SK-N-SH (cell line): ENCODE results near the gene MEPCE. TPM values are rescaled to one million over a fixed set of nuclear protein-coding genes. Genes with fewer than 3 reads are reported as not detected.
A peak's percentile ranks its signal among the peaks of the same experiment; 100 is the strongest.

Experiments
- CTCF ChIA-PET: fragments of 300-600, 350-600 bp; formaldehyde crosslinking; extraction: SDS; loops from one replicate; lab custom pipeline; 2021; lab: Yijun Ruan, JAX
- POLR2A ChIA-PET: fragments of 350-600 bp; sonication (Branson Sonifier 250); formaldehyde crosslinking; extraction: SDS; loops from one replicate; lab custom pipeline; 2020; ENCODE audit warnings: antibody characterized with exemption, inconsistent platforms; lab: Yijun Ruan, JAX
- DNase-seq: peaks from one replicate; pipeline ENCODE4 v3.0.0; 2012
- H2AFZ ChIP-seq: fragments of 200-600 bp; sonication (generic); 2 replicates; pipeline ENCODE4 v1.8.1; 2016; ENCODE audit warnings: antibody characterized with exemption, mild to moderate bottlenecking, low read depth
- H3F3A ChIP-seq: fragments of 200-600 bp; sonication (generic); replicated peaks from 2 replicates; pipeline ENCODE3; 2016; ENCODE audit warnings: antibody characterized with exemption, mild to moderate bottlenecking; ENCODE audit not compliant: insufficient read depth
- H3K27ac ChIP-seq, 2 experiments: fragments of 200-500 bp in 1 of 2; fragments of 200-600 bp in 1 of 2; sonication (Bioruptor generic) in 1 of 2; sonication (generic), shearing (Covaris generic) in 1 of 2; 2 replicates each; pipeline versions ENCODE4 v1.5.1 to v1.6.1; 2014 to 2016; ENCODE audit warnings: low read depth in 2 of 2, inconsistent platforms in 1 of 2, low read length in 1 of 2, mild to moderate bottlenecking in 1 of 2, mixed read lengths in 1 of 2
- H3K27me3 ChIP-seq: fragments of 200-600 bp; sonication (generic), shearing (Covaris generic); 2 replicates; pipeline ENCODE4 v1.6.1; 2016; ENCODE audit warnings: mixed run types; ENCODE audit not compliant: insufficient read depth
- H3K36me3 ChIP-seq, 2 experiments: fragments of 200-500 bp in 1 of 2; fragments of 200-600 bp in 1 of 2; sonication (Bioruptor generic) in 1 of 2; sonication (generic) in 1 of 2; replicated peaks in 1 of 2; 2 replicates each; pipeline versions ENCODE3 to v1.5.1; 2014 to 2016; ENCODE audit warnings: low read length in 1 of 2, mild to moderate bottlenecking in 1 of 2; ENCODE audit not compliant: insufficient read depth in 2 of 2, control insufficient read depth in 1 of 2
- H3K4me1 ChIP-seq, 2 experiments: fragments of 200-500 bp in 1 of 2; fragments of 200-600 bp in 1 of 2; sonication (Bioruptor generic) in 1 of 2; sonication (generic), shearing (Covaris generic) in 1 of 2; 2 replicates each; pipeline versions ENCODE4 v1.5.1 to v1.6.1; 2014 to 2016; ENCODE audit warnings: low read depth in 1 of 2, low read length in 1 of 2, mixed run types in 1 of 2; ENCODE audit not compliant: insufficient read depth in 2 of 2, control insufficient read depth in 1 of 2
- H3K4me2 ChIP-seq: fragments of 200-600 bp; sonication (generic), shearing (Covaris generic); 2 replicates; pipeline ENCODE4 v1.6.1; 2017; ENCODE audit warnings: mixed run types
- H3K4me3 ChIP-seq, 2 experiments: fragments of 200-500 bp in 1 of 2; fragments of 200-600 bp in 1 of 2; sonication (Bioruptor generic) in 1 of 2; sonication (generic), shearing (Covaris generic) in 1 of 2; 2 replicates each; pipeline versions ENCODE4 v1.5.1 to v1.8.1; 2014 to 2016; ENCODE audit warnings: low read depth in 2 of 2, inconsistent platforms in 1 of 2, low read length in 1 of 2, mild to moderate bottlenecking in 1 of 2, mixed read lengths in 1 of 2, moderate library complexity in 1 of 2
- H3K79me2 ChIP-seq: fragments of 200-600 bp; sonication (generic); 2 replicates; pipeline ENCODE4 v1.8.1; 2017; ENCODE audit warnings: mild to moderate bottlenecking; ENCODE audit not compliant: insufficient read depth
- H3K9ac ChIP-seq: fragments of 200-600 bp; sonication (generic); 2 replicates; pipeline ENCODE4 v1.6.1; 2017; ENCODE audit warnings: mixed run types
- H3K9me2 ChIP-seq: fragments of 200-600 bp; sonication (generic); 2 replicates; pipeline ENCODE4 v1.6.1; 2017; ENCODE audit warnings: mixed run types
- H3K9me3 ChIP-seq: fragments of 200-600 bp; sonication (generic); 2 replicates; pipeline ENCODE4 v1.6.1; 2017; ENCODE audit warnings: mixed run types, mild to moderate bottlenecking, moderate library complexity
- H4K20me1 ChIP-seq: fragments of 200-600 bp; sonication (generic); 2 replicates; pipeline ENCODE4 v1.6.1; 2017; ENCODE audit warnings: mild to moderate bottlenecking, mixed run types; ENCODE audit not compliant: insufficient read depth
- CHD2 ChIP-seq: fragments of 150-350 bp; IDR thresholded peaks from 2 replicates; pipeline ENCODE4 v1.6.1; 2018; ENCODE audit warnings: low read length; ENCODE audit not compliant: partially characterized antibody
- CTCF ChIP-seq: fragments of 200-600 bp; sonication (generic); IDR thresholded peaks from 2 replicates; pipeline ENCODE4 v1.6.1; 2017; ENCODE audit warnings: antibody characterized with exemption, mild to moderate bottlenecking, moderate library complexity
- ELF1 ChIP-seq: IDR thresholded peaks from 2 replicates; pipeline ENCODE4 v1.4.0; 2012
- EP300 ChIP-seq, 2 experiments: IDR thresholded peaks; 2 replicates each; pipeline versions ENCODE4 v1.4.0 to v1.6.1; 2012; ENCODE audit warnings: borderline replicate concordance in 1 of 2, low read depth in 1 of 2, low read length in 1 of 2
- EZH2phosphoT487 ChIP-seq: fragments of 200-600 bp; sonication (generic); IDR thresholded peaks from 2 replicates; pipeline ENCODE4 v1.6.1; 2017; ENCODE audit warnings: low read depth, mixed run types, mild to moderate bottlenecking, antibody characterized with exemption, moderate library complexity, borderline replicate concordance
- FOSL2 ChIP-seq: IDR thresholded peaks from 2 replicates; pipeline ENCODE4 v1.4.0; 2012; ENCODE audit warnings: low read depth, mild to moderate bottlenecking, moderate library complexity, borderline replicate concordance
- FOXJ3 ChIP-seq: sonication (generic); formaldehyde crosslinking; IDR thresholded peaks from 2 replicates; pipeline ENCODE4 v1.5.1; 2020; ENCODE audit warnings: mild to moderate bottlenecking, missing genetic modification reagents
- FOXM1 ChIP-seq: IDR thresholded peaks from 2 replicates; pipeline ENCODE4 v1.4.0; 2012; ENCODE audit warnings: low read depth, mild to moderate bottlenecking
- GABPA ChIP-seq: IDR thresholded peaks from 2 replicates; pipeline ENCODE4 v1.4.0; 2012; ENCODE audit warnings: low read depth, mild to moderate bottlenecking
- IRF3 ChIP-seq: fragments of 150-350 bp; IDR thresholded peaks from 2 replicates; pipeline ENCODE4 v1.6.1; 2016; ENCODE audit warnings: mild to moderate bottlenecking, low read depth, low read length
- JUND ChIP-seq: IDR thresholded peaks from 2 replicates; pipeline ENCODE4 v1.4.0; 2012
- MEF2A ChIP-seq: IDR thresholded peaks from 2 replicates; pipeline ENCODE4 v1.4.0; 2012; ENCODE audit warnings: low read depth, borderline replicate concordance
- MXI1 ChIP-seq: IDR thresholded peaks from 2 replicates; pipeline ENCODE4 v1.6.1; 2012; ENCODE audit warnings: mild to moderate bottlenecking, low read depth, low read length, improper control_type of control experiment
- NFIC ChIP-seq: IDR thresholded peaks from 2 replicates; pipeline ENCODE4 v1.4.0; 2012; ENCODE audit warnings: borderline replicate concordance
- NRF1 ChIP-seq: IDR thresholded peaks from 2 replicates; pipeline ENCODE4 v1.6.1; 2012; ENCODE audit warnings: low read depth, mild to moderate bottlenecking, low read length
- PBX3 ChIP-seq: IDR thresholded peaks from 2 replicates; pipeline ENCODE4; 2012
- POLR2AphosphoS5 ChIP-seq: IDR thresholded peaks from 2 replicates; pipeline ENCODE4 v1.6.1; 2012; ENCODE audit warnings: low read depth, low read length
- RAD21 ChIP-seq: IDR thresholded peaks from 2 replicates; pipeline ENCODE4 v1.6.1; 2012; ENCODE audit warnings: mild to moderate bottlenecking, low read length
- RFX5 ChIP-seq: IDR thresholded peaks from 2 replicates; pipeline ENCODE4 v1.6.1; 2012; ENCODE audit warnings: mild to moderate bottlenecking, improper control_type of control experiment, low read length
- RXRA ChIP-seq: IDR thresholded peaks from 2 replicates; pipeline ENCODE4 v1.4.0; 2012; ENCODE audit warnings: low read depth, mild to moderate bottlenecking, borderline replicate concordance
- SIN3A ChIP-seq: IDR thresholded peaks from 2 replicates; pipeline ENCODE4 v1.6.1; 2012; ENCODE audit warnings: low read depth, mild to moderate bottlenecking, low read length, moderate library complexity, borderline replicate concordance
- SMC3 ChIP-seq: IDR thresholded peaks from 2 replicates; pipeline ENCODE4 v1.6.1; 2012; ENCODE audit warnings: low read depth, low read length, improper control_type of control experiment
- TCF12 ChIP-seq: IDR thresholded peaks from 2 replicates; pipeline ENCODE4 v1.4.0; 2012
- TEAD4 ChIP-seq: IDR thresholded peaks from 2 replicates; pipeline ENCODE4 v1.4.0; 2012; ENCODE audit warnings: mild to moderate bottlenecking, borderline replicate concordance; ENCODE audit not compliant: insufficient read depth
- USF2 ChIP-seq: fragments of 150-350 bp; IDR thresholded peaks from 2 replicates; pipeline ENCODE4 v1.6.1; 2017; ENCODE audit warnings: antibody characterized with exemption, low read length, low read depth, borderline replicate concordance
- ZBTB33 ChIP-seq: IDR thresholded peaks from 2 replicates; pipeline ENCODE4 v1.4.0; 2012; ENCODE audit warnings: low read depth, borderline replicate concordance
- WGBS: methylation state at CpG from one replicate; pipeline ENCODE4 v1.1.6; 2017; ENCODE audit warnings: low lambda C conversion rate; 5-methylcytosine and 5-hydroxymethylcytosine counted together
- polyA plus RNA-seq, 3 experiments: library from polyadenylated mRNA; depleted of rRNA; stranded (reverse); fragments of >200 nt; gene quantifications; 2 replicates each; pipeline ENCODE4 v1.2.3, GENCODE V29; 2012

MEPCE gene
- polyA plus RNA-seq, 1 of the 3 experiments (the other 2 are of a cell fraction), result 20.2 TPM

- Histone ChIP-seq H3K9me2 (no peaks in the 10 kb centered on the region), H4K20me1 (peaks cover 13% of the 10 kb centered on the region), H3K27ac (peak within 1 kb of the TSS; percentile 99 to 100), H3K9me3 (no peaks in the 10 kb centered on the region), H3F3A (peaks cover 13% of the 10 kb centered on the region), H2AFZ (peak within 1 kb of the TSS; percentile 84), H3K4me2 (peak within 1 kb of the TSS; percentile 97), H3K36me3 (peaks cover 21 to 25% of the 10 kb centered on the region in 2 experiments), H3K9ac (peak within 1 kb of the TSS; percentile 99), H3K27me3 (no peaks in the 10 kb centered on the region), H3K4me1 (peaks cover 17 to 33% of the 10 kb centered on the region in 2 experiments; a peak in 3 of 4 replicates), H3K79me2 (peaks cover 38% of the 10 kb centered on the region), H3K4me3 (peak within 1 kb of the TSS; percentile 78 to 95)
- CTCF ChIA-PET, result interaction anchor here (0.7 to 3.2 kb wide), 12 partner anchors 21 to 404 kb away, joined by 3 to 23 read pairs (median 4); partner anchors contain the start of gene NYAP1
- peak; percentile 94 for DNase-seq
- POLR2A ChIA-PET, result interaction anchor here (0.6 to 3.3 kb wide), 25 partner anchors 8 to 1020 kb away, joined by 3 to 12 read pairs (median 4); partner anchors contain the start of genes AP4M1, BUD31, FBXO24 and GPC2
- 1% methylated on average over 62 of the region's 66 CpGs for WGBS
- TF ChIP-seq RAD21, result no peak
- peak; percentile 95 for TF ChIP-seq SIN3A
- TF ChIP-seq RFX5, result peak; percentile 8; the same call in 1 of the 2 replicates
- no peak for TF ChIP-seq FOXM1
- TF ChIP-seq FOSL2, result peak; percentile 1; the same call in 1 of the 2 replicates
- TF ChIP-seq EZH2phosphoT487, result no peak
- TF ChIP-seq NRF1, result peak; percentile 98
- TF ChIP-seq ZBTB33, result no peak; the same call in 1 of the 2 replicates
- peak; percentile 4; the same call in 1 of the 2 replicates for TF ChIP-seq TCF12
- TF ChIP-seq IRF3, result no peak
- peak; percentile 37; the same call in 1 of the 2 replicates for TF ChIP-seq NFIC
- no peak for TF ChIP-seq USF2
- peak; percentile 100 for TF ChIP-seq POLR2AphosphoS5
- TF ChIP-seq GABPA, result peak; percentile 64
- TF ChIP-seq FOXJ3 (CRISPR knock-in tag), result peak; percentile 56
- TF ChIP-seq ELF1, result peak; percentile 69; the same call in 1 of the 2 replicates
- peak; percentile 83; the same call in 1 of the 2 replicates for TF ChIP-seq MXI1
- TF ChIP-seq PBX3, result no peak; the same call in 1 of the 2 replicates
- no peak for TF ChIP-seq CTCF
- TF ChIP-seq RXRA, result no peak
- TF ChIP-seq EP300 (IDR thresholded peaks at IDR 0.05; ENCODE audit: borderline replicate concordance in 1 of 2, low read depth in 1 of 2, low read length in 1 of 2), result no peak
- no peak for TF ChIP-seq SMC3
- no peak for TF ChIP-seq CHD2
- 0 out of 2 replicates have a peak, but pooled peaks have one; percentile 9 for TF ChIP-seq TEAD4
- no peak for TF ChIP-seq MEF2A
- no peak for TF ChIP-seq JUND
Measured at GRCh38 chr7:100428199-100428966, 1.2 kb upstream of the MEPCE start, which contains the start of gene ZCWPW1. Gene ZCWPW1 (minus strand): TSS chr7:100428703. CDS start chr7:100420649, 8,054 bp downstream.
